GM21825 (cell line): ENCODE results near the gene FBXO21.

Source experiments
- ATAC-seq: cut with Tn5 transposase; IDR thresholded peaks from one replicate; pipeline ENCODE4 v1.9.1; 2021; ENCODE audit warnings: mild to moderate bottlenecking, moderate library complexity; ENCODE audit not compliant: unreplicated experiment

Gene FBXO21

DNA sequence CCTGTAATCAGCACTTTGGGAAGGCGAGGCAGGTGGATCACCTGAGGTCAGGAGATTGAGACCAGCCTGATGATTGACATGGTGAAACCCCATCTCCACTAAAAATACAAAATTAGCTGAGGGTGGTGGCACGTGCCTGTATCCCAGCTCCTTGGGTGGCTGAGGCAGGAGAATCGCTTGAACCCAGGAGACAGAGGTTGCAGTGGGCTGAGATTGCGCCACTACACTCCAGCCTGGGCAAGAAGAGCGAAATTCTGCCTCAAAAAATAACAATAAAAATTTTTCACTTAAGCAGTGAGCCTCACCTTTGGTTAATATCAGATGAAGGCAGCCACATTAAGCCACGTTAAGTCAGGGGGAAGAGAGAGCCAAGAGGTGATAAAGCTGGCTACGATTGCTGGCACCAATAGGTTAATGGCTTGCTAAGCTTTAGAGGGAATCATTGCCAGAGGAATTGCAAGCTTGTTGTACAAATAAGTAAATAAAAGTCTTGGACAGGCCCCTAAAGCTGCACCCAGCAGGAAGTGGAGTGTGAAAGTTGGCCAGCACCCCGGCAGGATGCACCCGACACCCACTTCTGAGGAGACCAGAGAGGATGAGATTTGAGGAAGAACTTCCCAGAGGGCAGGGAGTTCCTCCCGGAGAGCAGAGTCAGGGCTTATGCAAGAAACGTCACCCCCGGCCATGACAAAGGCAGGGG, 49.7 kb downstream of the FBXO21 start:
- no peak for ATAC-seq

DNA sequence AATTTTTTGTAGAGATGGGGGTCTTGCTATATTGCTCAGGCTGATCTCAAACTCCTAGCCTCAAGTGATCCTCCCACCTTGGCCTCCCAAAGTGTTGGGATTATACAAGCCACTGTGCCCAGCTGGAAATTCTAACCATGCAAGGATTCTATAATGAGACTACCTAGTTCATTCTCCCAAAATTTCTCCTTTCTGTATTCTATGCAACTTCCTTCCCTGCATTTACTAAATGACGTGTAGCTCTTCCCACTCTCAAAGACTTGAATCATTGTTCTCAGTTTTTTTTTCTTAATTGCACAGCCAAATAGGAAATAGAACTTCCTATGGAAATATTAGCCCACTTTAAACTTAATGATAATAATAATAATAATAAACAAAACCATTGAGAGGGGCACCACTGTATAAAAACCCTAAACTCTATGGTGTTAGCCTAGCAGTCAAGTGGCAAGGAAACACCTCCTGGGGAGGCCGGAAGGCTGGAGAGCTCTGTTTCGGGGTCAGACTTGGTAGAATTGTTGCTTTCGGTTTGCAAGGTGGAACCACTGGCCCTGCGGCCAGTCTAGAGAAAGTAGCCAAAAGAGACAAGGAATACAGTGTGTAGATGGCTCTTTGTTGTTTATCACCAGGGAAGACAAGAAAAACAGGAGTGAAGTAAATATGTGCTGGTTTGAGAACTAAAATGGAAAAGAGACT, 51.1 kb downstream of the FBXO21 start:
- ATAC-seq = no peak

DNA sequence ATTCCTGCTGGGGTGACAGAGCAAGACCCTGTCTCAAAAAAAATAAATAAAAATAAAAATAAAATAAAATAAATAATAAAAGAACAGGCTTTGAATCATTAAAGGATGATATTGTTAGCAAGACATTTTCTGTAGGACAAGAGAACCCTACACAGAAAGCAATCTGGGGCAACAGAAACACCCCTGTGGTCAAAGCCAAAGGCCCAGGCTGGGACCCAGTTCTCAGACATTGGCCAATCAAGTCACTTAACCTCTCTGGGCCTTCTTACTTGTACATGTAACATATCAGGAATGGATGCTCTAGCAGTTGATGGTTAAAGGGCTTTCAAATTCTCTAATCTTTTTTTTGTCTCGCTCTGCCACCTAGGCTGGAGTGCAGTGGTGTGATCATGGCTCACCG, 55.5 kb downstream of the FBXO21 start:
- no peak for ATAC-seq

DNA sequence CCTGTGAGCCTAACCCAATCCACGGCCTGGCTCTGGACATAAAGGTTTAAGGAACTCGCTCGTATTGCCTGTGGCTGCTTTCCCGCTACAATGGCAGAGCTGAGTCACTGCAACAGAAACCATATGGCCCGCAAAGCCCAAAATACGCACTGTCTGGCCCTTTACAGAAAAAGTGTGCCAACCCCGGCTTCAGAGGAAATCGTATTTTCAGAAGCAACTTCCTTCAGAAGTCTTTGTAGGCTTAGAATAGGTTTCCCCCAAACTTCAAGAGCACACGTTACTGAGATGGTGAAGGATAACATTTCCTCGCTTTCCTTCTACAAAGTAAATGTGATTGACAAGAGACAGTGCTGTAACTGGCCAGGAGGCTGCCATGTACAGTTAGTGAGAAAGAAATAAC, 56.2 kb downstream of the FBXO21 start:
- no peak for ATAC-seq

DNA sequence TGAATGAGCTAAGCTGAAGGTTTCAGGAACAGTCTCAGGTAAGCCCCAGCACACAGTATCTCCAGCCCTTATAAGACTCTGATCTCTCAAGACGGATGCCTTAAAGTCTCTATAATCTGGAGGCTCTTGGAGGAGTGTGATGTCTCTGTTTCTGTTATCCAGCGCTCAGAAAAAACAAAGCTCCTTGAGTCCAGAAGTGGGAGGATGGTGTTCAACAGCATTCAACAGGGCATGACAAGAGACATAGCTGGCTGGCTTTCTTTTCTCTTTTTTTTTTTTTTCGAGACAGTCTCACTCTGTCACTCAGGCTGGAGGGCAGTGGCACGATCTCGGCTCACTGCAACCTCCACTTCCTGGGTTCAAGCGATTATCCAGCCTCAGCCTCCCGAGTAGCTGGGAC, 59.5 kb downstream of the FBXO21 start:
- ATAC-seq = no peak

DNA sequence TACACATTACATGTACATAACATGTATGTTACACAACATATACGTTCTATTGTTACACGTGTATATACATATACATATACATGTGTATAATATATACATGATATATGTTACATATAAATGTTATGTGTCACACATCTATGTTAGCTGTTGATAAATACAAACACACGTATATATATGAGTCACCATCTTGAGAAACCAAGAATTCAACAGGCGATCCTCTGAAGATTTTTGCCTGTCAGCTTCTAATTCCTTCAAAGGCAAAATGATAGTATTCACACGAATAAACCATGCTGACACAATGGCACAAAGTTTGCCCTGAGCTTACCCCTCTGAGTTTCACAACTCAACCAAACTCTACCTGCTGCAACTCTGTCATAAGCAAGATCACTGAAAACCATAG, 60.9 kb downstream of the FBXO21 start:
- ATAC-seq = no peak

DNA sequence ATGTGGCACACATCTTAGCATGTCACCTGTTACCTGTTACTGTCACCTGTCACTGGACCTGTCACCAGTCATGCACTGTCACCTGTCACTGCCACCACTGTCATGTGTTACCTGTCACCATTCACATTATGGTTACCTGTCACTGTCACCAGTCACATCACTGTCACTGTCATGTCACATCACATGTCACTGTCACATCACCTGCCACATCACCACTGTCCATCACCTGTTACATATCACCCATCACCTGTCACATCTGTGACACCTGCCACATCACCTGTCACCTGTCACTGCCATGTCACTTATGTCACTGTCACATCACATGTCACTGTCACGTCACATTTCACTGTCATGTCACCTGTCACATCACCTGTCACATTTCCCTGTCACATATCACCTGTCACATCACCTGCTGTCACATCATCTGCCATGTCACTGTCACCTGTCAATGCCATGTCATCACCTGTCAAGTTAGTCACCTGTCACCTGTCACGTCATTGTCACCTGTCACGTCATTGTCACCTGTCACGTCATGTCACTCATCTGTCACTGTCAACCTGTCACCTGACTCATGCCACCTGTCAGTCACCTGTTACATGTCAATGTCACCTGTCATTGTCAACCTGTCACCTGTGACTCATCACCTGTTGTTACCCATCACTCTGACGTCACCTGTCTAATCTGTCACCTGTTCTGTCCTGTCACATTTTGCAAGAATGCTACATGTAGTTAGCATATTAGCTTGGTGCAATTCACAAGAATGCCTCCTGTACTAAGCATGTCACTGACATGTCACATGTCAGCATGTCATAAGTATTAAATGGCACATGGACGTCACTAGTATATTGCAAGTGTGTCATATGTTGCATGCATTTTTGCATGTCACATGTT, 62.1 kb downstream of the FBXO21 start:
- no peak for ATAC-seq

DNA sequence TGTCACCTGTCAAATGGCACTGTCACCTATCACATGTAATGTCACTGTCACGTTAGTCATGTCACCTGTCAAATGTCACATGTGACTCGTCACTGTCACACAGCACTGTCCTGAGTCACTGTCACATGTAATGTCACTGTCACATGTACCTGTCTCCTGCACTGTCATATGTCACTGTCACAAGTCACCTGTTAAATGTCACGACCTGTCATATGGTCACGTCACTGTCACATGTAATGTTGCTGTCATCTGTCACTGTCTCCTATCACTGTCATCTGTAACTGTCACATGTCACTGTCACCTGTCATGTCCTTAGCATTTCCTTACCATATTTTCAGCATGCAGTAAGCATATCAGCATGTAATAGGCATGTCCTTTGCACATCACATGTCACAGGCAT, 63.9 kb downstream of the FBXO21 start:
- no peak for ATAC-seq

DNA sequence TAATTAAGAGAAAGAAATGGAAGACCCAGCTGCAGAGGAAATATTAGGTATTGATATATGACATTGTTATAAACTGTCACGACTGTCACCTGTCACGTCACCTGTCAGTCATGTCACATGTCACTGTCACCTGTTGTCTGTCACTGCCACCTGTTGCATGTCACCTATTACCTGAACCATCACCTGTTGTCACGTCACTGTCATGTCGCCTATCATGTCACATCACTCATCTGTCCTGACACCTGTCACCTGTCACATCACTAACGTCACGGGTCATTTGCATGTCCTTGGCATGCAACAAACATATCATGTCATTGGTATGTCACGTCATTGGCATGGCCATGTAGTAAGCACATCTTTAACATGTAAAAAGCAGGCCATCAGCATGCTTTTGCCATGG, 64.5 kb downstream of the FBXO21 start:
- no peak for ATAC-seq

DNA sequence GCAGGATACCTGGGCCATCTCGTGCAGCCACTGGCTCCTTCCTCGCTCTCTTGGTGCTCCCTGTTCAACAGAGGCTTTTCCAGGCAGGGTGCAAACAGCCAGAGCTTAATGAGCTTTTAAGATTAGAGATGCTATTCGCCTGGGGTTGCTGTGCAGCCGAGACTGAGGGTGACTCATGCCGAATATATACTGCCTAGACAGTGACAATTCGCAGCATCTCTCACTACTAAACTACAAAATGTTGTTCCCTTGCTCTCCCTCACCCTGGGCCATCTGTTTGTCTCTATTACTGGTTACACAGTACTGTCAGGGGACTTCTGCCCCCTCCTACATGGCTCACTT, 65.0 kb downstream of the FBXO21 start:
- ATAC-seq = no peak

DNA sequence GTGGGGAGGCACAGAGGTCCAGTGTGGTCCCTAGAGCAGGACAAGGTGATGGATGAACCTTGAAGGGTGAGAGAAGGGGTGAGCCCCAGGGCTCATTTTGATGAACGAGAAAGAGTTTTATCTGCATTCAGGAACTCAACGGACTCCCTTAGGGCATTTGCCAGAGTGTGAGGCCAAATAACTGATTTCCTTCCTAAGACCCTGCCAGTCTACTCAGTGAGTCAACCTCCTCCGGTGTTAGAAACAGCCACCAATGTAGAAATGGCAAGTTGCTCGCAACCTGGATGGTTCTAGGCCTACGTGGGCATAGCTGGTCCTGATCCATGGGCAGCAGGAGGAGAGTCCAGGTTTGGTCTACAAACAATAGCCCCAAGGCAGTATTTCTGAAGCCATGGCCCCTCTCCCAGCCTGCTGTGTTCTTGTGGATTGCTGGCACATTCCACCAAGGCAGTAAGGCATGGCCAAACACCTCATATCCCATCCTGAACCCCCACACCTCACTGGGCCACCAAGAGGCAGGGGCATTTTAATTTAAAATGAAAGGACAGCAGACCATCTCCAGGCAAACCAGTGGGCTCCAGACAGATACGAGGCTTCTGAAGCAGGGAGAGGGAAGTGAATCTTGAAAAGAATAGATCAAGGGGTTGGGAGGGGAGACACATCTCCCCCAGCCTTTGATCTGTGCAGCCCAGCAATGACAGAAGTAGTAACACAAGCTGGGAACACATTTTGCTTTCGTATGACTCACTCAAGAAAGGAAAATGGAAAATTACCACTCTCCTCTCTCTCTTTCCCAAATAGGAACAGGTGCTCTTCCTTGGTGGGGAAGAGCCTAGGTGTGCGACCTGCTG, 65.6 kb downstream of the FBXO21 start:
- ATAC-seq = no peak

DNA sequence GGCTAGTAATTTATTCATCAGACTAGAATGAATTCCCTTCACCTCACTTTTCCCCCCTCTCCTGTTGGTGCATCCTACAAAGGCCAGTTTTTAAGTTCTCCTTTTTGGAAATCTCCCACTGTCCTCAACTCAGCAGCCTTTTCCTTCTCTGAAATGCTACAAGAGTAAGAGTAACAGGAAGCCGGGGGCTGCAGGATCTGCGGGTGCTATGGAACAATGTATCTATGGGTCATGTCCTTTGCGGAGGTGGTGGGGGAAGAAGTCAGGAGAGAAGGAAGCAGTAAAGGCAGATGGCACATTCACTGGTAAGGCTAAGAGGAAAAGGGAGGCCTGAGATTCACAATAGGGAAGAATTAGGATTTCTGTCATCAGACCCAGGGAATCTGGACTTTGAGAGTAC, 68.8 kb downstream of the FBXO21 start:
- ATAC-seq = no peak

DNA sequence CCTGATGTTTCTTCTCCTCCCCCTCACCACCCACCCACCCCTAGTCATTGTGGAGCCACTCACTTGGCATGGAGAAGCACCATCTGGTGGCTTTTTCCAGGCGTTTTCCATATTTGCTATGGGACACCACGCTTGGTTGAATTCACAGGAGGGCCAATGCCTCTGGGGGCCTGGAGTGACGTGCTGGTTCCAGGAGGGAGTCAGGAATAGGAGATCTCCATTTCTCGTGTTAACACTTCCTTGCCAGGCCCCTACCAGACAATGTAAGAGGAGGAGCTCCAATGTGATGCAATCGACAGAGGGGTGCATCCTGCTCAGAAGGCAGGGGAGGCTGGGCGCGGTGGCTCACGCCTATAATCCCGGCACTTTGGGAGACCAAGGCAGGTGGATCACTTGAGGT, 69.5 kb downstream of the FBXO21 start:
- no peak for ATAC-seq

DNA sequence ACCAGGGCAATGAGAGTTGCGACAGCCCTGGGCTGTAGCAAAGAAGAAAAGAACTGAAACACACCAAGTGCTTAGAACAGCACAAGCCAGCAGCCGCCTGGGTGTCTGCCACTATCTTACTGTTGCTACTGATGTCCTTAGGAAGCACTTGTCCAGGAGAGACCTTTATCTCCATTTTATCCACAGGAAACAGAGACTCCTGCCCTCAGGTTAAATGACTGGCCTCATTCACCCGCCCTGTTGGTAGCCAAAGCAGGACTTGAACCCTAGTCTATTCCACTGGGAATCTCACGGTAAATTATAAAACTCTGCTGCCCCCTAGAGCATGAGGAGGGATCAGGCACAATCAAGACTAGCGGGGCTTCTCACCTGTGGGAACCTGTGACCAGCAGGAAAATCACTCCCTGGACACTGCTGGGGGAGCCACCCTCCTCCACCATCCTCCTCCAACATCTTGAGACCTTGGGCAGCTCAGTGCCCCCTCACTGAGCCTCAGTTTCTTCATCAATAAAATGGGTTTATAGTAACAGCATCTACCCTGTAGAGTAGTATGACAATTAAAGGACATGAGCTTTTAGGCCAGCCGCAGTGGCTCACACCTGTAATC, 70.6 kb downstream of the FBXO21 start:
- no peak for ATAC-seq

DNA sequence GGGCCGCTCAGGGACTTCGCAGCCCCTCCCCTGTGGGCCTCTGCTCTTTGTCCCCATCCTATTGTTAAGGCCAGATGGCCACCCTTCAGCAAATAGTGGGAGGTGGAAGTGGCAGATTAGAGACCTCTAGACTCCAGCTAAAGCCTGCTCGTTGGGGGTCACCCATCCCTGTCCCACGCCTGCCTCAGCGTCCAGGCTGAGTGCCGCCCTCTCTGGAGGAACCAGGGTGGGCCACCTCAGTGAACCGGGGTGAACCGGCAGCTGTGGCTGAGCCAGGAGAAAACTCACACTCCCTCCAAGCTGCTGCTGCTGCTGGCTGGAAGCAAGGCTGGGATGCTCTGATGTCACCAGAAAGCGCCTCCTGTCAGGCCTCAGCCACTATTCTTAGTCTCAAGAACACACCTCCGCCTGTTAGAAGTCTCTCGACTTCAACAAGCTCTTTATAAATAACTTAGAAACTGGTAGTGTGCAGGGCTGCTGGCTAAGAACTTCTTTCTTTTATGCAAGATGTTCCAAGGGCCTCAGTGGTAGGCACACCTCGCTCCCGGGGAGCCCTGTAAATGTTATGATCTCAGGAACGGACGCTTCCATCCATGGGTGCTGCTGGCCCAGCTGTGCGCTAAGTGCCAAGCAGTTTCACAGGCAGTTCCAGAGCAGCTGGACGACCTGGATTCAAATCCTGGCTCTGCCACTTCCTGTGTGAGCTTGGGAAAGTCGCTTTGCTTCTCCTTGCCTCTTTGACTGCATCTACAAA, 71.3 kb downstream of the FBXO21 start:
- no peak for ATAC-seq

DNA sequence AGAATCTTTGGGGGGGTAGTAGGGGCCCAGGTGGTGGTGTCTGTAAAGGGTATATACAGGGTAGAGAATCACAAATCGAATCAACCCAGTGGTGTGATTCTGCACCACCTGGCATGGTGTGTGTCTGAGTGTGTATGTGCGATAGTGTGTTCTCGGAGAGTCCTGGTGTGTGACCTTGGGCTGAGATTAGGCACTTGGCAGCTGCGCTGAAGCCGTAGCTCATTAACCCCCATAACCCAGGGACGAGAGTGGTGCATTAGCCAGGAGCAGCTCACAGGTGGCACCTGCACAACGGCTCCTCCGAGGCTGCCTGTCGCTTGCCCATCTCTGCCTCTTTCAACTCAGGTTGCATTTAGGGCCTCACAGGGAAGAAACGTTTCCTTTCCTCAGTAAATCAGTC, 75.5 kb downstream of the FBXO21 start:
- no peak for ATAC-seq

DNA sequence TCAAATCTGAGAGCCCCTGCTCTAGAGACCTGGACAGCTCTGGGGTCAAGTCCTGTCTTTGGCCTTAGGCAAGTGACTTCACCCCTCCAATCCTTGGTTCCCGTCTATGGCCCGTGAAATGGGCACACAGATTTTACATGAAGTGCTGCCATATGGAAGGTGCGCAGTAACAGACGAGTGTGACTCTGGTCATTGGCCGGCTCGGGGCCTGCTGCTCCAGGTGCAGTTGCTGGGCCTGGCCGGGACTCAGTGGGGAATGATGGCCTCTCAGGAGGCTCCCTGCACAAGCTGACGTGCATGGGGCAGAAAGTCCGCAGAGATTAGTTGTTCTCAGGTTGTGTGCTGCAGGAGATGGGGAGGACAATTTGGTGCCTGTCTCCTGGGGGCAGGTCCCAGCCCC, 77.0 kb downstream of the FBXO21 start:
- ATAC-seq = no peak

DNA sequence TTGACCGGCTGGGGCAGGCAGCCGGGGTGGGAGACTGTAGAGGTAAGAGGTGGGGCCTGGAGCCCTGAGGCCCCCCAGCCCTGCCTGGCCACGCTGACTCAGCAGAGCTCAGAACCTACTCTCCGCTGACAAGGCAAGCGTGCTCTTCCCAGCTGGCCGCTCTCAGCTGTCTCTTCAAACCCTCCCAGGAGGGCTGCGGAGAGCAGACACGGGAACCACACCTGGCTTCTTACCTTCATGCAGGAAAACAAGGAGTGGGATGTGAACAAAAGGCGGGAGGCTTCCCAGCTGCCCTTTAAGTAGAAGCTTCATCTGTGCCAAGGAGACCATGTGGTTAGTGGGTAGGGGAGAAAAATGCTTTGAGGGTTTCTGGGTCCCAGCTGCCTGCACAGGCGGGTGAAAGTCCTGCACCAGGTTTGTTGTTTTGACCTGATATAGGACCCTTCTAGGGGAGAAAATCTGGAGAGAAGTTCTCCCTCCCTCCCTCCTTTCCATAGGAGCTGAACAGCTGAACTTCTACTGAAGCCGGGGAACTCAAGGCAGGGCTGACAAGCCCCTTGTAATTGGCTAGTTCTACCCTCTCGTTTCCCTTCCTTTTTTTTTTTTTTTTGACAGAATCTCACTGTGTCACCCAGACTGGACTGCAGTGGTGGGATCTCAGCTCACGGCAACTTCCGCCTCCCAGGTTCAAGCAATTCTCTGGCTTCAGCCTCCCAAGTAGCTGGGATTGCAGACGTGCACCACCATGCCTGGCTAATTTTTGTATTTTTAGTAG, 78.3 kb downstream of the FBXO21 start:
- no peak for ATAC-seq

DNA sequence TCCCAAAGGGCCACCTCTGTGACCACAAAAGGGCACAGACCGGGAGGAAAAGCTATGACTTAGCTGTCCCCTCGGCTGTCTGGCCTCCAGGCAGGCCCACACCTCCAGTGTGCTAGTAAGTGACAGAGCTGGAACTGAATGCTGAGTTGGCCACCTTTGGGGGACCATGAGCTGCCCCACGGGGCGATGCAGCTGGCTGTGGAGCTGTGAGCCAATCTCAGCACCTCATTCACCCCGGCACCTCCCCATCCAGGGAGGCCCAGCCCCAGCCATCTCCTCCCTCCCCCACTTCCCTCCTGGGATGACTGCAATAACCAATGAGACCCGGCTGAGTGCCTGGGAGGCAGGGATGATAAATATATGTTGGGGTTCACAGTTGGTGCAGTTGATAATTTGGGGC, 78.9 kb downstream of the FBXO21 start:
- ATAC-seq = no peak
